ENCODE results near the gene ISYNA1.

GRCh38 chr19:18419195-18419698, 18.7 kb downstream of the ISYNA1 start, which contains the start of gene SSBP4:
- TF ChIP-seq CTCF (conservative IDR thresholded peaks at IDR 0.05; ENCODE audit: low read length), result no peak; the same call in 1 of the 2 replicates
- no peak for TF ChIP-seq EZH2phosphoT487 (IDR thresholded peaks at IDR 0.05; ENCODE audit: borderline replicate concordance)

All from Loucy (cell line).